Adrenal gland (tissue), 5 donors: ENCODE measurements around the gene SLCO2A1.

Experiments
- CTCF ChIP-seq, 6 experiments: fragments of 450-650 bp in 4 of 6; fragments of 200-600 bp in 2 of 6; sonication (generic) in 1 of 6; IDR thresholded peaks; 1 replicate in 5 of 6; 2 replicates in 1 of 6; pipeline versions ENCODE4 v1.5.1 to v1.8.0; 2016 to 2021; ENCODE audit warnings: antibody characterized with exemption in 6 of 6, mild to moderate bottlenecking in 2 of 6, moderate library complexity in 1 of 6
- POLR2A ChIP-seq, 2 donors: fragments of 450-650 bp; IDR thresholded peaks; one replicate each; pipeline ENCODE4 v1.6.1; 2017; ENCODE audit warnings: antibody characterized with exemption in 2 of 2, mild to moderate bottlenecking in 2 of 2, moderate library complexity in 1 of 2
- donor health status: DM: no; HTN: no; CAD: no.

- TF ChIP-seq CTCF (IDR thresholded peaks at IDR 0.05) = no peak
- TF ChIP-seq POLR2A (IDR thresholded peaks at IDR 0.05) = no peak
Observed at GRCh38 chr3:134040066-134040465, 10.3 kb upstream of the SLCO2A1 start.
